Prostate gland (tissue), 2 donors: Measurements from ENCODE around the gene LILRB4.

Experiments
- CTCF ChIP-seq, 4 experiments: fragments of 200-600 bp in 2 of 4; fragments of 450-650 bp in 2 of 4; sonication (generic) in 2 of 4; IDR thresholded peaks; 1 replicate in 3 of 4; 2 replicates in 1 of 4; pipeline ENCODE4 v1.5.1; 2016 to 2019; ENCODE audit warnings: antibody characterized with exemption in 4 of 4, mild to moderate bottlenecking in 2 of 4, moderate library complexity in 2 of 4
- POLR2A ChIP-seq: fragments of 450-650 bp; IDR thresholded peaks from one replicate; pipeline ENCODE4 v1.6.1; 2016; ENCODE audit warnings: antibody characterized with exemption, mild to moderate bottlenecking

DNA sequence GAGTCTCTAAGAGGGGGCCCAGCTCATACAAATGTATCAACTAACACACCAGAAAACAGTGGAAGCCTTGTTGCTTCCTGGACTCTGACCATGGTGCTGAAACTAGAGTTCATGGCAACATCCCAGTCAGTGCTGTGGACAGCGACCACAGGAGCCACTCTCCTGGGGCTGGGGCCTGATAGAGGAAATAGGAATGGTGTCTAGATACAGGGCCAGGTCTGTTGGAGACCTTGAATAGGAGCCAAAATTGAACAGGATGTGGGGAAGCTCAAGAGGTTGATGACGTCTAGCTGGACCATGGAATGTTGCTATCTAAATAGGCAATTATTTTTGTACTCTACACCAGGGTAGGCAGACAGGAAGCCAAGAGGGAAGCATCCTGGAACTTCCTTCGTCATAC is 21.7 kb downstream of the LILRB4 start:
- TF ChIP-seq CTCF (IDR thresholded peaks at IDR 0.05) (no peak), POLR2A (no peak)
